HG03095 (cell line): ENCODE data around the gene PPFIBP2.

ENCODE experiments used
- ATAC-seq: cut with Tn5 transposase; IDR thresholded peaks from one replicate; pipeline ENCODE4 v1.9.1; 2021; ENCODE audit warnings: moderate library complexity; ENCODE audit not compliant: unreplicated experiment

Gene PPFIBP2

DNA sequence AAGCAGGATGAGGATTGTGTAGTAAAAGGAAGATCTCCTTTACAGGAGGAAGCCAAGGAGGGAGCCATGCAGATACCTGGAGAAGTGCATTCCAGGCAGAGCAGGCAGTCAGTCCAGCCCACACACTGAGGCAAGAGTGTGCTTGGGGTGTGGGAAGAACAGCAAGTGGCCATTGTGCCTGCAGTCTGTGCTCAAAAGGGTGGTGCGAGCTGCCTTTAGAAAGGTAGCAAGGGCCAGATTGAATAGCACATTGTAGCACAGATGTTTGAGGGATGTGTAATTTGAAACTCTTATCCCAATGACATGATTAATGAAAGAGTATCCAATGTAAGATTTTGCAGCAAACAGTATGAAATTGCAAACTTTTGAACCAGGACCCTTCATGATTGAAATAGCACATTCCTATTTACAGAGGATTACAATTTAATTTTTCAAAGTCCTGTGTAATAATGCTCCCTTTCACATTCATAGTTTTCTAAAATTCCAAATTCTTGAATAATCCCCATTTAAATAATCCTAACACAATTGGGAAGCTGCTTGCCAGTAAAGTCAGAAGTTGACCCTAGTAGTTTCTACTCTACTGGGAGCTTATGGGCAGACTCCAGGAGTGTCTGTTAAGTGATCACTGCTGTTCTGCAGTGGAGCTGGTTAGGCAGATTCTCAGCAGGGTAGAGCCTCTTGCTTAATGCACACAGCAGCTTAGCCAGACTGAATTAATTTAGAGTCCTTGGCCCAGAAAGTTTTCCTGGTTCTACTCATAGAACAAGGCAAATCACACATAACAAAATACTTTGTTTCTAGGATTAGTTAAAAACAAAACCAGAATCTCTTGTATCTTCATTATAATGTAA lies 81.4 kb downstream of the PPFIBP2 start:
- ATAC-seq: no peak

DNA sequence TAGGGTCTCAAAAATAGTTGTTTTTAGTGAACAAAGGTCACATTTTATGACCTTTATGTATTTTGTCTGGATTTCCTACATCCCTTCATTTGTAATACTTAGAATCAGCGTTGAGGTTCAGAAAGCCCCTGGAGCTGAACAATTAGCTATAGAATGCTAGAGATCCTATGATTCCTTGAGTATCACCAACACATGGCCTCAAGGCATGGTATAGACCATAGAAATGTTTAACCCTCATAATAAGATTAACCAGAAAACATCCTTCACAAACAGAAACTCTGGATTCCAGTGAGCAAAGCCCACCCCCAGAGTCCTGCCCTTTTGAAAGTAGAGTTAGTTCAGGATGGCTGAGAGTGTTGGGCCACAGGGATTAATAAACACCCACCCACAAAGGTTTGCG lies 82.2 kb downstream of the PPFIBP2 start:
- ATAC-seq: no peak

DNA sequence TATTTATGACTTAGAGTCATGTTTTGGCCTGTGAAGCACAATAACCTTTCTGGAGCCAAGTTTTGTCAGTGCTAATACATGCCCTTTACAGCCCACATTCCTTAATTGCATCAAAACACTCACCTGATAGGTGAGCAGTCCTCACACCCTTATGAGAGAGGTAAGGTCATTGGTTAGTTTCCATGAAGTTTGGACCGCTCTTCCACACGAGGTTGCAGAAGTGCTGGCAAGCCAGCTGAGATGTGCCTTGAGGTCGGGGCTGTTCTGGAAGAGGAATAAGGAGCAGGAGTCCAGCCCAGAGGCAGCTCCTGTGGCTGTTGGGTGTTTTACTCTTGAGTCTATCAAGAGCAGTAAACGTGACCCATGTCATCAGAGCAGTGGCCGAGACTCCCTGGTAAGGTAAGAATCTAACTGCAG lies 83.2 kb downstream of the PPFIBP2 start:
- ATAC-seq: no peak

DNA sequence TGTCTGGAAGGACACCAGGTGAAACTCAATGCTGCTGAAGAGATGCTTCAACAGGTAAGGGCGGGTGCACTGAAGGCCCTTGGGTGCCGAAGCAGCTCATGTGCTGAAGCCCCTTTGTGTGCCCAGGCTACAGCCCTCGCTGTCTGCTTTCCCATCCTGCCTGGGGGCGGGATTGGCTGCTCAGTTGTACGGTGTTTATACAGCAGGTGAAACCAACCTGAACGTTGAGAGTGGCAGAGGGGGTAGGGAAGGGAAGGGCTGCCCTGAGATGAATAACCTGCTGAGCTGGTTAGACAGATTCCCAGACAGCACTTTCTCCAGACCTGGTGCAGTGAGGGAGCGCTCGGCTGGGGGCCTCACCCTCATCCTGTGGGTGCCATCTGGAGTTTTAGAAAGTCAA lies 83.8 kb downstream of the PPFIBP2 start:
- ATAC-seq: no peak

DNA sequence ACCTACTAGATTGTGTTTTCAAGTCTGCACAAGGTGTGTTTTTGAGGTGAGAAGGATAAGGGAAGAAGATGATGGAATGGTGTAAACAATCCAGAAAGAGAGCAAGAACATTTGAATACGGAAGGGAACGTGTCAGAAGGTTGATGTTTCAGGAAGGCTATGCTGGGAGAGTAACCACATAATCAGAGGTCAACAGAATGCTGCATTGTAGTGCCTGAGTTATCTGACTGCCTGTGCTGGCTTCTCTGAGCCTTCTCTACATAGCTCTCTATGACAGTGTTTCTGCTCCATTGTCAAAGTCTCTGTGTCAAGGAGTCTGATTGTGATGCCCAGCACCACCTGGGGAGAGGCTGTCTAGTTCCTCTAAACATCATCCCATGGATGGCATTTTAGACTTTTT lies 85.4 kb downstream of the PPFIBP2 start:
- no peak for ATAC-seq

DNA sequence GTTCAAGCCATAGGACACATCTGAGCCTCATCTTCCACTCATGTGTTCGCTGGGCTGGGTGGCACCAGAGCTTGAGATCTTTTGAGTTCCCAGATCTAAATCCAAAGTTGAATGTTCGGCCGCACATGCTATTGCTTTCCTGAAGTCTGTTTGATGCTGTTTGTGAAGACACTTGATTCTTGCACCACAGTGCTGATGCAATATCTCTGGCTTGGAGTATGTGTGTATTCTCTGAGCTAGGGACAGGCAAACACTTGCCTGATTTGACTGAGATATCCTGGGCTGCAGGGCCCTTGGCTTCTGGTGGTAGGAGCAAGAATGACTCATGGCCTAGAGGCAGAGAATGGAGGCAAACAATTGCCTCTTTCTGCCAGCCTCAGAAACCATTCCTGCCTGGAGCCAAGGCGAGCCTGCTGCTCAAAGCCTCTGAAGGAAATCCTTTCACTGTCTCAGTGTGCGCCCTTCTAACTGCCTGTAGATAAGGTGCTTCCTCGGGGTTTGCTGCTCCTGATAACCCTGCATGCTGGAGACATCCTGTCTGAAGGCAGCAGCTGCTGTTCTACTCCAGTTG lies 86.5 kb downstream of the PPFIBP2 start:
- no peak for ATAC-seq

DNA sequence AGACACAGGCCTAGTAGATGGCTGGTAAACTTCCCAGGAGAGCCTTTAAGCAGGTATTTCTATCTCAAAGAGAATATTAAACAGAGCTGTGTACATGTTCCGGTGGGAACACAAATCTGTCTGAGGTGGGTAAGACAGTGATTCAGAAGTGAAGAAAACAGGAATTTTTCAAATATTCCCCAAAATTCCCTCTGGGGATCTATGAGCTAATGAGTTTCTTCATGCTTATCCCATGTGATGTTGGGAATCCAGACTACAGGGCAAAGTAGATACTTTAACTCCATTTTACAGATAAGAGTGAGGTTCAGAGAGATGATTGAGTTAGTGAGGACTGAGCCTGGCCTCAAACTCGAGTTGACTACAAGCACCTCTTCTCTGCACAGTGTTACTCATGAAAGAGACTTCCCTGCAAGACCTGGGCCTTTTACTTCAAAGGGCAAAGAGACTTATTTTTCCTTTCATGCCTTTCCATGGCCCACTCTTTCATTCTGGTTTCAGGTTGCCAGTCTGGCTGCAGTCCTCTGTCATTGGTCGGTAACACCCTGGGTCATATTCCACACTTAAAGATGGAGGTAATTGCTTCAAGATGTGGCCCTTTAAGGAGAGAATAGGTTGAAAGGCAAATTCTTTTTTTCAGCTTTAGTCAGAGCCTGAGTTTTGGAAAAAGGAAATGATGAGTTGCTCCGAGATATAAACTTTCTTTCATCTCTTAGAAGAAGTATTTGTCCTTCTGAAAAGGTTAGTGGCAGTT lies 89.4 kb downstream of the PPFIBP2 start:
- no peak for ATAC-seq

DNA sequence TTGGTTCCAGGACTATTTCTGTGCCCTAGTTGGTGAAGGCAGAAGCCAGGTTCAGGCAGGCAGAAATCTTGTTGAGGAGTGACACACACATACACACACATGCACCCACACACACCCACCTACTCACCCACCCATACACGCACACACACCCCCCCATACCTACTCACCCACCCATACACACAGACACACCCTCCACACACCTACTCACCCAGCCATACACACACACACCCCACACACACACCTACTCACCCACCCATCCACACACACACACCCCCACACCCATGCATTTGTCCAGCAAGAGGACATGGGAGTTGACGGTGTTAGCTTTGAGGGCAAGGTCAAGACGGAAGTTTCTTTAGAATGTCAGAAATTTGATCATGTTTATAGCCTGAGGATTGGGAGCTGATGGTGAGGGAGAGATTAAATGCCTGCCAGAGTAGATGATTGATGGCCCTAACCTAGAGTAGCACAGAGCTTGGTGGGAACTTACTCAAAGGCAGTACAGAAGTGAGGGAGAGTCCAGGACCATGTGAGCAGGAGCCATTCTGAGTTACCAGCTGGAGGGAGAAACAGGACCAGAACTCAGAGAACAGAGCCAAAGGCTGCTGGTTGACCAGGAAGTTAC lies 90.6 kb downstream of the PPFIBP2 start:
- no peak for ATAC-seq

DNA sequence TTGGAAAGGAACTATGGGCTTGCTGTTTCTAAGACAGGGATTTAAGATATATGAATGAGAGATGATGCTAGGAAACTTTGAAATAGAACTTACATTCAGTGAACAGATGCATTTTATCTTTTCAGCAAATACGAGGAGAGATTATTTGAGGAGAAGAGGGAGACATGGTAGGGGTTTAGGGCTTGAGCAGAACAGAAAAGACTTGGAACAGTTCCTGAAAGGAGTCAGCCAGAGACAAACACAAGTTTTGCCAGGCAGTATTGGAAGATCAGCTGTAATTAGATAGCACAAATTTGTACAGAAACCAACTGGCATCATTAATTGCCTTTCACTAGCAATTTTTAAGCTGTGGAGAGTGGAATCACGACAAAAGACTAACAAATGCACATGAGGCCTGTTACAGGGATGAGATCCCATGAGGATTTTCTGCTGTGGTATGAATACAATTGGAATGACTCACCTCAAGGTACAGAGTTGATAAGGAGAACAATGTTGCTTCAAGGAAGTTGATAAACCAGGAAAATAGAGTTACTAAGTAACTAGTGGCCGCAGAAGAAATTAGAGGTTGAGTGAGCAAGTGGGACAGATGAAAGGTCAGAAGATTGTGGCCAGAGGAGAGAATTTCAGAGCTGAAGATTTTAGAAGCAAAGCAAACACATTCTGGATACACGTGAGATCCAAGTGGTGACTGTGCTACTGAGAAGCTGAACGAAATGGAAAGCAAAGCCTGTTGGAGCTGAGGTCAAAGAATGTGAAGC lies 91.6 kb downstream of the PPFIBP2 start:
- no peak for ATAC-seq

DNA sequence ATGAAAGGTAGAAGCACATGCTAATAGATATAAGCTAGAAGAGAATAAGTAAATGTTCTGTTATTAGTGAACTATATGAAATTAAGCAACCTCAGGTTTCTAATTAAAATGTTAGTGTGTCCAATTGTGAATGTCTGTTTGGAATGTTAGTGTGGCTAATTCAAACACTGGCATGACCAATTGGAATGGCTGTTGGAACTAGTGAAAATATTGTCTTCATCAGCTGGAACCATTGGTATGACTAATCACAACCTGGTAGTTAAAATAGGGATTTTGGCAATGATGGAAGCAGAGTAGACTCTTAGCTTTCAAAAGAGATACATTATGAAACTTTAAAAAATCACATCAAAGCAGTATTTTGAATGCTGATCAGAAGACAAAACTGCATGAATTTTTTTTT lies 92.7 kb downstream of the PPFIBP2 start:
- ATAC-seq: no peak

DNA sequence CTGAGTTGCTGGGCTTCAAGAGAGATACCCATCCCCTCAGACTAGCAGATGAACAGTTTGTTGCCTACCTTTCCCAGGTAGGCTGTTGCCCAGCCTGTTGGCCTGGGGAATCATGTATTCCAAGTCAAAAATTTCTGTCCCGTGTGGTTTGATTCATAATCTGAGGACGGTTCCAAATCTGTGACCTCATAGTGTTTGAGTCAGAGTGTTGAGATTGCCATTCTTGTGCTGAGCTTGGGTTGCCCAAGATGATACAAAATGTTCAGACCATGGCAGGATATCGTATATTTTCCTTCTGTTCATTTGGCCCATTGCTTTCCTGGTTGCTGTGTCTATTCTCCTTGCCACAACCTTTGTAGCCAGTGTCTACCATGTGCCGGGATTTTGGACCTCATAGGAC lies 95.2 kb downstream of the PPFIBP2 start:
- ATAC-seq: no peak

DNA sequence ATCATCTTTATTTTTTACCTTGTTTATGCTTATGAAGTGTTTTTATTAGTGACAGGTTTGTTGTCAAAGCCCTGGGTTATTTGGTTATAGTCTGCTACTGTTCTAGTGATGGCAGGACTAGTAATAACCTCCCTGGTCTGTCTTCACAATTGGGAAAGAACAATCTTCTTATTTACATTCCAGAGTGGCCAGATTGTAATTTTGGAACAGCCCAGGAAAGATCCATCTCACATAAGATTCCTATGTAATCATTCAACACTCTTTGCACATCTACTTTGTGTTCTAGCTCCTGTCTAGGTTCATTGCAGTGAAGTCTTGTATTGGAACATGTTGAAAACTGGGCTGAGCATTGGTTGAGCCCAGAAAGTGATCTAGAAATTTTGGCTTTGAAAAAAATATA lies 95.7 kb downstream of the PPFIBP2 start:
- ATAC-seq: no peak

DNA sequence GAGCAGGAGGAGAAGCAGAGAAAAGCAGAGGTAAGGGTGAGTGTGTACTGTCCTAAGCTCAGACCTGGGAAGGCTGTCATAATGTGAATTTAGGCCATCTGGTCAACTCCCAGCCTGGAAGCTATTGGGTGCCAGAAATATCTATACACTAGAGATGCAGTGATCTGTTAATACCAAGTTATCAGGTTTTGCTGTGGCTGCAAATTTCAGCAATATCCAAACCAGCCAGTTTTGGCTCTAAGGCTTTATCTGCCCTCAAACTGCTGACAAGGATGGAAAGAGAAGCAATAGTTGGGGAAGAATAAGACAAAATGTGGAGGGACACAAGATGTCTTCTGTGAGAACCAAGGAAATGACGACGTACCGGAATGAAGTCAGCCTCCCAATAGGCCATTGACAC lies 96.6 kb downstream of the PPFIBP2 start:
- ATAC-seq: no peak

DNA sequence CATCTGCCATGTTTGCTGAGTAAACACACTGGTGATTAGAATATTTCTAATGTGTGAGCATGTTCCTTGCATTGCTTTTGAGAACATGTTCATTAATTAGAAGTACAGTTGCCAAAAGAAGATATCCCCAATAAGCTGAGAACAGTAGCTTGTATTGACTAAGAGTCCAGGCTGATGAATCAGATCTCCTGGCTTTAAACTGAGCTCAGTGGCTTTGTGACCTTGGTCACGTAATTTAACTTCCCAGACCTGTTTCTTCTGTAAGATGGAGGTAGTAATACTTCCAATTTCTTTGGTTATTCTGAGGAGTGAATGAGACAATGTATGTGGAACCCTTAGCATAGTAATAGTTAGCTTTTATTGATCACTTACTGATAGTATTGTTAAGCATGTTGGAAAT lies 97.6 kb downstream of the PPFIBP2 start:
- no peak for ATAC-seq

DNA sequence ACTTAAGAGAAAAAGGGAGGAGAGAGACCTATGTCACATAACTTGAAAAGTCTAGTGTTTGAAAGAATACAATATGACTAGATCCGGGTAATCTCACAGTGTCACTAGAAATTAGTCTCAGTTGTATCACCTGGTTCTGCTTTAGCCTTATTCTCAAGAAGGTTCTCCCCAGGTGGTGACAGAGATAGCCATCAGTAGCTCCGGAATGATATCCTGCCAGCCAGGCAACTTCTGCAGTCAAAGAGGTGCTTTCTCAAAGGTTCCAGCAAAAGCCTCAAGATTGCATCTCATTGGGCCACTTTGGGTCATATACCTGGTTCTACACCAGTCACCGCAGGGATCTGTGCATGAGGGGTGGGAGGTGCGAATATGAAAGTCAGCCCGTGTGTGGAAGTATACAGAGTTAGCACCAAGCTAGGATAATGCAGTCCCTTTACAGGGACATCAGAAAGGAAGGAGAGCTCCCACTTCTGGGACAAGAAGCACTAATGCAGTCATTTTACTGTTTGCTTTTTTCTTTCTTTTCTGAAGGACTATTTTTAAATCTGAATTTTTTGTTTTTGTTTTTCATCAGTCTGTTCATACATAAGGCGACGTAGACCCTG lies 98.4 kb downstream of the PPFIBP2 start:
- ATAC-seq: no peak

DNA sequence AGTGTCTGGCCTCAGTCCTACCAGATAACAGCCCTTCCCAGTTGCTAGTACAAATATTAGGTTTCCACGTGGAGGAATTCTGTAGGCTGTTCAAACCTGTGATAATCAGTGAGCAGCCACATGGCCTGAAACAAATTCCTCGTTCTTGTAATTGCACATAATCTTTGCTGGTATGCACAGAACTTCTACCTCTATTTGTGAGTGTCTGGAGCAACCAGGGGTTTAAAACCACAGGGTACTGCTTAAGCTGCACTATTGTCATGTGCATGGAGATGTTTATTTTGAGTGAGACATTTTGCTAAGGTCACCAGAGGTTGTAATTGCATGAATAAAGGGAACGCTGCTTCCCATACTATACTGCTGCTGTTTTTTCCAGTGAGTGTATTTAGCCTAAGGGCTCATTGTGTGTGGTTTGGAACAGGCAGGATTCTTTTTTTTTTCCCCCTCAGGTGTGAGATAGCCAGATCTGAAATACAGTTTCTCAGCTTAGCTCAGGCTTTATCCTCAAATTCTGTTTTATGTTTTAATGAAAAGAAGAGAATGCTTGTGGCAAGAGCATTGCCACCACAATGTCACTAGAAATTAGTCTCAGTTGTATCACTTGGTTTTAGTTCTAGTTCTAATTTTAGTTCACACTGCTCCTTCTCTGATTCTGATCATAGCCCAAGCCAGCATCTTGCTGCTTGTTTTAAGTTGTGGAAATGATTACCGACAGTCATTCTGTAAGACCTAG lies 99.0 kb downstream of the PPFIBP2 start:
- no peak for ATAC-seq

DNA sequence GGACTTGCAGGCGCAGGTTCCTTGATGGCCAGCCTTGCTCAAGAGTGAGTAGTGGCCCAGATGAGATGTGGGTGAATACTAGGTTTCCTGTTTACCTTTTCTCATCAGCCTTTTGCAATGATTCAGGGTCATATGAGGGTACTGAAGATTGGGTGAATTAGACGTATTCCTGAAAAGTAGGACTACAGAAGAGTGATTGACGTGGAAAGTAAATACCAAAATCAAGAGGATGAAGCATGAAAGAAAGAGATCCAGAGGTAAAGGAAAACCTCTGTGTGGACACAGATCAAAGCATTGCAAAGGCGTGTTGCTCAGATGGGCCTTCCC lies 99.6 kb downstream of the PPFIBP2 start:
- ATAC-seq: no peak

DNA sequence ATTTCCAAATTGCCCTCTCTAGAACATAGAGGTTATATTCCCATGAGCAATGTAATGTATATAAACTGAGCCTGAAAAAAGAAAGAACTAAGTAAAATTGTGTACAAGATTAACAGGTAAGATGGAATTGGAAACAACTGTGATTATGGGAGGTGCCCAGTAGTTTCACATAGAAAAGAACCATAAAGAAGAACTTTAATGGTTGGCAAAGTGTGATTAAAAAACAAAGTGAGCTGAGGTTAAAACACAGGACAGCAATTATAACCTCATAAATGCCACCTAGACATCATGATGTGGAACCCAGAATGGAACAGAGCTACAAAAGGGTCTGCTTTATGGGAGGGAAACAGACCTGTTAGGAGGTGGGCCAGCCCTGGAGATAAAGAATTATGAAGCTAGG lies 100.9 kb downstream of the PPFIBP2 start:
- ATAC-seq: no peak

DNA sequence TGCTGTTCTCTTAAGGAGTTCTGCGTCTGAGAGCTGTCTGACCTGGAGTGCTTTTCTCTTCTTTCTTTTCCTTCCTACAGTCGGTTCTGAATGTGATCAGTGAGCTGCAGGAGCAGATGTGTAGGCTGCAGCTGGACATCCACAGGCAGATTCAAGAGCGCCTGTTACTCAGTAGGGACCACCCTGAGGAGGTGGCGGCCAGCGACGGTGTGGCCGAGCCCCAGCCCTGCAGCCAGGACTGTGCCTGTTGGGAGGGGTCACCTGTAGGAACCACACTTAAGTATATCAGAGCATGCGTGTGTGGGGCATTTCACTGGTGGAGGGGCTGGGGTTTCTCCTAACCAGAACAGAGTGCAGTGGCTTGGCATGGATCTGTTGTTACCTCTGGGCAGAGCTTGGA lies 103.2 kb downstream of the PPFIBP2 start:
- ATAC-seq: no peak

DNA sequence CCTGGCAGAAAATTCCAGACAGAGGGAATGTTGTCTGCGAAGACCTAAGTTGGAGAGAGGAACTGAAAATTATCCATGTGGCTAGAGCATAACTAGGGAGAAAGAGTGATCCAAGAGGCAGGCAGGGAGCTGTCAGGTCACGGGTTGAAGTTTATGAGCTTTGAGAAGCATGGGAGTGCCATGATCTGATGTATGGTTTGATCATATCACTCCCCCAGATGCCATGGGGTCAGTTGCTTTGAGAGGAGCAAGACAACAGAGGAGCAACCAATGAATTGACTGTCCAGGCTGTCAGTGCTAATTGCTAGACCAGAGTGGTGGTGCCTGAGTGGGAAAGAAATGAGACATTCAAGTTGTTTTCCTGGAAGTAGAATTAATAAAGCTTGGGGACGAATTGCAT lies 105.5 kb downstream of the PPFIBP2 start:
- ATAC-seq: no peak
